ENCODE data around the gene VPS37C. TPM values are rescaled to one million over a fixed set of nuclear protein-coding genes. Genes with fewer than 3 reads are reported as not detected.
A peak's percentile ranks its signal among the peaks of the same experiment; 100 is the strongest.

VPS37C gene
- total and polyA plus RNA-seq, 7 experiments from 2014 or later = 0.31 to 12.0 (median 7.9) TPM

GRCh38 chr11:61120706-61121191, 40.5 kb downstream of the VPS37C start:
- Mint-ChIP-seq H3K4me3 (peak overlapping the region in 9 of 10 donors; percentile 73 to 85 (median 82)), H3K36me3 (peaks cover 13 to 66% (median 50%) of the 10 kb centered on the region in 5 donors), H3K27me3 (no peaks in the 10 kb centered on the region), H3K9me3 (peaks cover 0 to 12% (median 0%) of the 10 kb centered on the region in 11 donors), H3K4me1 (peaks cover 40 to 77% (median 64%) of the 10 kb centered on the region in 7 donors), H3K27ac (peak overlapping the region; percentile 77 to 100 (median 99))
- peak overlapping the region; percentile 21 for H3K4me3 ChIP-seq (ENCODE audit: low read length)
- DNase-seq (peak in 7 of 9 donors; percentile 81 to 92 (median 88)), ATAC-seq (peak; percentile 93)
- no peaks in the 10 kb centered on the region for H3K27me3 ChIP-seq (ENCODE audit: control insufficient read depth in 2 of 2, insufficient read depth in 2 of 2, low read length in 2 of 2)
- peaks cover 15 to 45% of the 10 kb centered on the region in 2 donors for H3K4me1 ChIP-seq (ENCODE audit: control insufficient read depth in 2 of 2, insufficient read depth in 2 of 2, low read length in 2 of 2)
- POLR2A ChIA-PET = interaction anchor here (0.6 to 12.0 kb wide), 16 partner anchors 7 to 272 kb away, joined by 3 to 82 read pairs (median 5); partner anchors contain the start of genes CD5 and TMEM216
- intact Hi-C loops (cut with micrococcal nuclease) = loop anchor here in 1 of 2 donors (1.0 to 2.0 kb wide), 6 partner anchors 9 to 150 kb away; partner anchors contain the start of genes CD5 and CD6
- H3K27ac ChIP-seq (ENCODE audit: low read depth, low read length) = peak overlapping the region; percentile 79
- no peaks in the 10 kb centered on the region for H3K9me3 ChIP-seq (ENCODE audit: control insufficient read depth in 2 of 3, low read length in 3 of 3)
- peaks cover 39 to 84% (median 42%) of the 10 kb centered on the region in 3 experiments for H3K36me3 ChIP-seq (ENCODE audit: control insufficient read depth in 2 of 3, insufficient read depth in 3 of 3, low read length in 3 of 3)
- CTCF ChIA-PET = interaction anchor here (1.1 to 4.1 kb wide), 4 partner anchors 9 to 150 kb away, joined by 4 to 24 read pairs (median 5); partner anchors contain the start of gene CD6

- Mint-ChIP-seq H3K9me3 (peaks cover 0 to 12% (median 0%) of the 10 kb centered on the region in 11 donors), H3K27me3 (no peaks in the 10 kb centered on the region), H3K4me1 (peaks cover 45 to 82% (median 70%) of the 10 kb centered on the region in 7 donors), H3K27ac (peak overlapping the region; percentile 82 to 100 (median 99)), H3K4me3 (peak overlapping the region; percentile 73 to 85 (median 82)), H3K36me3 (peaks cover 13 to 70% (median 54%) of the 10 kb centered on the region in 5 donors)
- H3K4me1 ChIP-seq (ENCODE audit: control insufficient read depth in 2 of 2, insufficient read depth in 2 of 2, low read length in 2 of 2) = peaks cover 16 to 48% of the 10 kb centered on the region in 2 donors
- ChIA-PET CTCF (interaction anchor here (1.1 to 4.1 kb wide), 4 partner anchors 9 to 149 kb away, joined by 4 to 24 read pairs (median 5); partner anchors contain the start of gene CD6), POLR2A (interaction anchor here (0.6 to 12.0 kb wide), 17 partner anchors 7 to 272 kb away, joined by 3 to 82 read pairs (median 5); partner anchors contain the start of genes CD5 and TMEM216)
- DNase-seq = no peak
- peak overlapping the region; percentile 79 for H3K27ac ChIP-seq (ENCODE audit: low read depth, low read length)
- peak overlapping the region; percentile 21 for H3K4me3 ChIP-seq (ENCODE audit: low read length)
- H3K9me3 ChIP-seq (ENCODE audit: control insufficient read depth in 2 of 3, low read length in 3 of 3) = no peaks in the 10 kb centered on the region
- no peaks in the 10 kb centered on the region for H3K27me3 ChIP-seq (ENCODE audit: control insufficient read depth in 2 of 2, insufficient read depth in 2 of 2, low read length in 2 of 2)
- intact Hi-C loops (cut with micrococcal nuclease) = loop anchor here in 1 of 2 donors (1.0 to 2.0 kb wide), 6 partner anchors 9 to 149 kb away; partner anchors contain the start of genes CD5 and CD6
- peaks cover 39 to 84% (median 42%) of the 10 kb centered on the region in 3 experiments for H3K36me3 ChIP-seq (ENCODE audit: control insufficient read depth in 2 of 3, insufficient read depth in 3 of 3, low read length in 3 of 3)
- ATAC-seq = peak; percentile 2
These were observed 41.0 kb downstream of the VPS37C start for GRCh38 chr11:61120099-61120705.

- Mint-ChIP-seq H3K27me3 (no peaks in the 10 kb centered on the region), H3K4me3 (peak overlapping the region; percentile 73 to 85 (median 82)), H3K4me1 (peaks cover 48 to 89% (median 76%) of the 10 kb centered on the region in 7 donors), H3K36me3 (peaks cover 13 to 69% (median 56%) of the 10 kb centered on the region in 5 donors), H3K27ac (peak overlapping the region; percentile 82 to 100 (median 99)), H3K9me3 (peaks cover 0 to 11% (median 0%) of the 10 kb centered on the region in 11 donors)
- no peaks in the 10 kb centered on the region for H3K27me3 ChIP-seq (ENCODE audit: control insufficient read depth in 2 of 2, insufficient read depth in 2 of 2, low read length in 2 of 2)
- ATAC-seq (no peak), DNase-seq (no peak)
- POLR2A ChIA-PET = interaction anchor here (0.9 to 12.0 kb wide), 13 partner anchors 8 to 150 kb away, joined by 3 to 82 read pairs (median 5); no protein-coding TSS in a partner anchor
- peak overlapping the region; percentile 79 for H3K27ac ChIP-seq (ENCODE audit: low read depth, low read length)
- H3K4me3 ChIP-seq (ENCODE audit: low read length) = no peak overlapping the region
- intact Hi-C loops (cut with micrococcal nuclease) = no loop called here
- H3K36me3 ChIP-seq (ENCODE audit: control insufficient read depth in 2 of 3, insufficient read depth in 3 of 3, low read length in 3 of 3) = peaks cover 37 to 84% (median 42%) of the 10 kb centered on the region in 3 experiments
- no peaks in the 10 kb centered on the region for H3K9me3 ChIP-seq (ENCODE audit: control insufficient read depth in 2 of 3, low read length in 3 of 3)
- peaks cover 22 to 54% of the 10 kb centered on the region in 2 donors for H3K4me1 ChIP-seq (ENCODE audit: control insufficient read depth in 2 of 2, insufficient read depth in 2 of 2, low read length in 2 of 2)
- CTCF ChIA-PET = interaction anchor here (1.3 to 4.1 kb wide), 2 partner anchors 10 to 149 kb away, joined by 4 to 24 read pairs; partner anchors contain the start of gene CD6
These were observed 41.7 kb downstream of the VPS37C start for GRCh38 chr11:61119571-61119970.

GRCh38 chr11:61119055-61119454, 42.2 kb downstream of the VPS37C start:
- ATAC-seq = no peak
- ChIA-PET POLR2A (interaction anchor here (0.8 to 12.0 kb wide), 14 partner anchors 8 to 150 kb away, joined by 3 to 82 read pairs (median 4); partner anchors contain the start of genes CD5 and CD6), CTCF (interaction anchor here (4.1 kb wide), 1 partner anchor 10 kb away, joined by 24 read pairs; no protein-coding TSS in a partner anchor)
- H3K27ac Mint-ChIP-seq = peak overlapping the region; percentile 82 to 100 (median 99)
- Histone ChIP-seq H3K4me1 (ENCODE audit: control insufficient read depth in 2 of 2, insufficient read depth in 2 of 2, low read length in 2 of 2) (peaks cover 26 to 59% of the 10 kb centered on the region in 2 donors), H3K27ac (ENCODE audit: low read depth, low read length) (peak overlapping the region; percentile 79), H3K9me3 (ENCODE audit: control insufficient read depth in 2 of 3, low read length in 3 of 3) (no peaks in the 10 kb centered on the region), H3K36me3 (ENCODE audit: control insufficient read depth in 2 of 3, insufficient read depth in 3 of 3, low read length in 3 of 3) (peaks cover 33 to 79% (median 42%) of the 10 kb centered on the region in 3 experiments), H3K27me3 (ENCODE audit: control insufficient read depth in 2 of 2, insufficient read depth in 2 of 2, low read length in 2 of 2) (no peaks in the 10 kb centered on the region), H3K4me3 (ENCODE audit: low read length) (no peak overlapping the region)
- peaks cover 48 to 89% (median 81%) of the 10 kb centered on the region in 7 donors for H3K4me1 Mint-ChIP-seq
- intact Hi-C loops (cut with micrococcal nuclease) = no loop called here
- peak overlapping the region in 8 of 10 donors; percentile 32 to 85 (median 82) for H3K4me3 Mint-ChIP-seq
- H3K9me3 Mint-ChIP-seq = peaks cover 0 to 9% (median 0%) of the 10 kb centered on the region in 11 donors
- peaks cover 13 to 66% (median 51%) of the 10 kb centered on the region in 5 donors for H3K36me3 Mint-ChIP-seq
- DNase-seq = no peak
- H3K27me3 Mint-ChIP-seq = no peaks in the 10 kb centered on the region

- Histone ChIP-seq H3K4me3 (ENCODE audit: low read length) (no peak overlapping the region), H3K27ac (ENCODE audit: low read depth, low read length) (peak overlapping the region; percentile 79), H3K9me3 (ENCODE audit: control insufficient read depth in 2 of 3, low read length in 3 of 3) (no peaks in the 10 kb centered on the region), H3K36me3 (ENCODE audit: control insufficient read depth in 2 of 3, insufficient read depth in 3 of 3, low read length in 3 of 3) (peaks cover 33 to 74% (median 44%) of the 10 kb centered on the region in 3 experiments), H3K27me3 (ENCODE audit: control insufficient read depth in 2 of 2, insufficient read depth in 2 of 2, low read length in 2 of 2) (no peaks in the 10 kb centered on the region), H3K4me1 (ENCODE audit: control insufficient read depth in 2 of 2, insufficient read depth in 2 of 2, low read length in 2 of 2) (peaks cover 29 to 65% of the 10 kb centered on the region in 2 donors)
- DNase-seq = no peak
- Mint-ChIP-seq H3K27ac (peak overlapping the region; percentile 79 to 100 (median 99)), H3K4me1 (peaks cover 49 to 92% (median 87%) of the 10 kb centered on the region in 7 donors), H3K36me3 (peaks cover 13 to 66% (median 49%) of the 10 kb centered on the region in 5 donors), H3K4me3 (peak overlapping the region in 8 of 10 donors; percentile 32 to 85 (median 72)), H3K9me3 (peaks cover 0 to 9% (median 0%) of the 10 kb centered on the region in 11 donors), H3K27me3 (no peaks in the 10 kb centered on the region)
- no peak for ATAC-seq
- intact Hi-C loops (cut with micrococcal nuclease) = no loop called here
- ChIA-PET POLR2A (interaction anchor here (0.8 to 12.0 kb wide), 16 partner anchors 8 to 205 kb away, joined by 3 to 82 read pairs (median 5); partner anchors contain the start of genes CD5, CD6 and TMEM109), CTCF (interaction anchor here (0.8 to 4.1 kb wide), 3 partner anchors 11 to 147 kb away, joined by 3 to 24 read pairs (median 3); partner anchors contain the start of gene CD6)
These were observed 42.8 kb downstream of the VPS37C start for GRCh38 chr11:61118406-61118805.

All from naive thymus-derived CD4-positive, alpha-beta T cell (primary cell).